A204.1 (cell line): ENCODE data around the gene E2F6.

Experiments
- FAIRE-seq: peaks from 2 replicates; lab custom pipeline; 2012; peaks lifted over from hg19 to GRCh38; lab: Jason Lieb, UNC

E2F6 gene

GRCh38 chr2:11465485-11466306 is at the start of gene E2F6:
Gene E2F6, minus strand, starts transcription at chr2:11466161. Its CDS starts 282 bp downstream, at chr2:11465879.
- peak; percentile 41 for FAIRE-seq

GRCh38 chr2:11515490-11515981 is 49.6 kb upstream of the E2F6 start:
- no peak for FAIRE-seq

GRCh38 chr2:11514904-11515303 is 48.9 kb upstream of the E2F6 start:
- FAIRE-seq, result no peak

- FAIRE-seq, result no peak
Measured at GRCh38 chr2:11514081-11514730, 48.2 kb upstream of the E2F6 start.

- FAIRE-seq, result no peak
Measured at GRCh38 chr2:11513319-11513718, 47.4 kb upstream of the E2F6 start.

GRCh38 chr2:11512431-11512830 is 46.5 kb upstream of the E2F6 start:
- FAIRE-seq, result no peak

GRCh38 chr2:11509657-11510360 is 43.8 kb upstream of the E2F6 start:
- no peak for FAIRE-seq

- FAIRE-seq, result no peak
Measured at GRCh38 chr2:11508279-11508678, 42.3 kb upstream of the E2F6 start.

- no peak for FAIRE-seq
Measured at GRCh38 chr2:11507517-11507916, 41.6 kb upstream of the E2F6 start.

GRCh38 chr2:11506611-11506969 is 40.6 kb upstream of the E2F6 start:
- no peak for FAIRE-seq

- no peak for FAIRE-seq
Measured at GRCh38 chr2:11505652-11506610, 40.0 kb upstream of the E2F6 start.

- FAIRE-seq, result no peak
Measured at GRCh38 chr2:11503354-11503927, 37.5 kb upstream of the E2F6 start.

- FAIRE-seq, result no peak
Measured at GRCh38 chr2:11502740-11503292, 36.9 kb upstream of the E2F6 start.

GRCh38 chr2:11500702-11501303 is 34.8 kb upstream of the E2F6 start:
- FAIRE-seq, result no peak

GRCh38 chr2:11499081-11499743 is 33.3 kb upstream of the E2F6 start:
- no peak for FAIRE-seq

- FAIRE-seq, result no peak
Measured at GRCh38 chr2:11498543-11499034, 32.6 kb upstream of the E2F6 start.

GRCh38 chr2:11495844-11496681 is 30.1 kb upstream of the E2F6 start:
- FAIRE-seq, result no peak

GRCh38 chr2:11494310-11494709 is 28.3 kb upstream of the E2F6 start:
- no peak for FAIRE-seq

- FAIRE-seq, result no peak
Measured at GRCh38 chr2:11493282-11493681, 27.3 kb upstream of the E2F6 start.
